ENCODE data around the gene FOXF2. TPM values are rescaled to one million over a fixed set of nuclear protein-coding genes. Genes with fewer than 3 reads are reported as not detected.

The FOXF2 gene
- total RNA-seq, 1 experiment from 2014 or later = 48.2 TPM

DNA sequence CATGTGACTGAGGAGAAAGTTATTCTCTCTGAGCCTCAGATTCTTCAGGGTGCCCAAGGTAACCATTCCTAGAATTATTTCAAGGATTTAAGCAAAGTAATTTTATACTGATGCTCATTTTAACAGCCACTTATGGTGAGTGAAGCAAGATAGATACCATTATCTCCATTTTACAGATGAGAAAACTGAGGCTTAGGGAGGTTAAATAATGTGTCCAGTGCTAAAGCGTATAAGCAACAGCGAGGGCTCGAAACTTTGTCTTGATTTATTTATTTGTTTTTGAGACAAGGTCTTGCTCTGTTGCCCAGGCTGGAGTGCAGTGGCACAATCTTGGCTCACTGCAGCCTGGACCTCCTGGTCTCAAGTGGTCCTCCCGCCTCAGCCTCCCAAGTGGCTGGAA lies 53.6 kb downstream of the FOXF2 start:
- H3K27me3 ChIP-seq (replicated peaks) = no peaks in the 10 kb centered on the region
- no peak for DNase-seq (ENCODE audit: low read depth in 1 of 2, low spot score in 2 of 2)
- no peak overlapping the region for H3K27ac ChIP-seq
- H3K9me3 ChIP-seq (replicated peaks) = no peaks in the 10 kb centered on the region
- H3K36me3 ChIP-seq = no peaks in the 10 kb centered on the region
- peaks cover 4% of the 10 kb centered on the region for H3K4me1 ChIP-seq (replicated peaks)
- no peak overlapping the region for H3K4me3 ChIP-seq

Other genes starting within 250 kb of the FOXF2 start
- 0.66 and 2.0 TPM in 2 replicates for gene FOXQ1, start 77.5 kb upstream of the FOXF2 start, total RNA-seq (2014; rRNA removed; shearing (Covaris generic))
- gene FOXC1, start 220.3 kb downstream of the FOXF2 start, total RNA-seq (2014; rRNA removed; shearing (Covaris generic)) = 16.0 and 21.0 TPM in 2 replicates

Data from SJSA1 (cell line).